Measurements from ENCODE around the gene PANK2.

DNA sequence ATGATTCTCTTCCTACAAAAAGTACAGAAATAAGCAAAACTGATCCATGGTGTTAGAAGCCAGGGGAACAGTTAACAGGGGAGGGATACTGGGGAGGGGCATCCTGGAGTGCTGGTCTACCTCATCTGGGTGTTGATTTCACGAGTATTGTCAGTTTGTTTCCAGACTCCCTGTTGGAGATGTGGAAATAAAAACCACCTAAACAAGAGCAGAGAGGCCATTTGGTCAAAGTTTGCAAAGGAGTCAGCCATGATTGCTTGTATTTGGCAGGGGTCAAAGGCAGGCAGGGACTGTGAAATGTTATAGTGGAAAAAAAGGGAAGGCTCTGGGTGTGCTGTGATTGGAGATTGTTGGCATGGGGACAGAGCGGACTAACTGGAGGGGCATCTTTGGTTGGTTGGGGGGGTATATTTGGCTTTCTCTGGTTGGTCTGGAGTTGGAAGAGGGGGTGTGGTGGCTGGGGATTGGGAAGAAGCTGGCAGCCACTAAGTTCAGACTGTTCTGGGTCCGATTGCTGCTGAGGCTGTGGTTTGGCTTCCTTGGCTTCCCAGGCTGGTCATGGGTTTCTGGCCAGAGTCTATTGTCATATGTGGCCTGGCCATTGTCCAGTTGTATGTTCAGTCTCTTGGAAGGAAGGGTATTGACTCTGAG, 14.9 kb upstream of the PANK2 start:
- TF ChIP-seq GATA3 (IDR thresholded peaks at IDR 0.05; ENCODE audit: low read depth, low read length) (no peak), GATA2 (IDR thresholded peaks at IDR 0.05; ENCODE audit: low read depth, low read length) (no peak)

All from SH-SY5Y (cell line).